GM21526 (cell line): Measurements from ENCODE around the gene TBC1D23.
"Not testable (repeated sequence)": the region's sequence is repeated elsewhere in the genome, so short reads cannot be mapped to it uniquely, and the experiment has no call there.

Experiments used
- ATAC-seq: cut with Tn5 transposase; IDR thresholded peaks from one replicate; pipeline ENCODE4 v1.9.1; 2021; ENCODE audit warnings: moderate library complexity; ENCODE audit not compliant: unreplicated experiment, low FRiP score

The TBC1D23 gene

DNA sequence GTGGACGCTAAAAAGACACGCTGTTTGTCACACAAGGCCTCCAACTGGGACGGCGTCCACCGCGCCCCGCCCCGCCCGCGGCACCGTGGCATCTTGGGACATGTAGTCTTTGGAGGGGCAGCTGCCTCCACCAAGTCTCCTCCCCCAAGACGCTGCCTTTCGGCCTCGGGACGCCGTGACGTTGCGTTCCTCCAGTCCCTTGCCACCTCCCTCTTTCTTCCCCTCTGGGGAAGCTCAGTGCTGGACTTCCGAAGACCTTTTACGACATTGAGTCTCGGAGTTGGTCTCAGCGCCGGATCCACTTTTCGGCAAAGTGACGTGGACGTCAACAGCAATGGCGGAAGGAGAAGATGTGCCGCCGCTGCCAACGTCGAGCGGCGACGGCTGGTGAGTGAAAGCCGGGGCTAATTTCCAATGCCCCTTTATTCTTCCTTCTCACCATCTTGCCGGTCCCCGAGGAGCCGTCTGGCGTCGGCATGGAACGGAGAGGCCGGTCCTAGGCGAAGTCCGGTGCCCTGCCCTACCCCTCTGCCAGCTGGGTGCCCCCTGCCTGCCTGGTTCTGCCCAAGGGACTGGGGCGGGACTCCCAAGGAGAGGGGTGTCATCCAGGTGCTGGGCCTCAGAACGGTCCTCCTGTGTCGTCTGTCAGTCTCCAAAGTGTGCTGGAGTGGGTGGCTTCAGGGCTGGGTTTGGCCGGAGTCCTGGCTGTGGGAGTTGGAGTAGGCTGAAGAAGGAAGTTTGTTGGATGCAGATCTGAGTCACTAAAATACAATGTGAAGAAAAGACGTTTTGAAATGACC lies at the start of gene TBC1D23:
Gene TBC1D23, plus strand, starts transcription at position 308 of the 800 bp plus-strand sequence. Its CDS starts 27 bp downstream, at position 335.
- ATAC-seq = peak; percentile 100

- ATAC-seq = no peak
Measured at GRCh38 chr3:100213891-100214573, 46.8 kb upstream of the TBC1D23 start.

GRCh38 chr3:100214574-100214964 lies 46.2 kb upstream of the TBC1D23 start:
- no peak for ATAC-seq

DNA sequence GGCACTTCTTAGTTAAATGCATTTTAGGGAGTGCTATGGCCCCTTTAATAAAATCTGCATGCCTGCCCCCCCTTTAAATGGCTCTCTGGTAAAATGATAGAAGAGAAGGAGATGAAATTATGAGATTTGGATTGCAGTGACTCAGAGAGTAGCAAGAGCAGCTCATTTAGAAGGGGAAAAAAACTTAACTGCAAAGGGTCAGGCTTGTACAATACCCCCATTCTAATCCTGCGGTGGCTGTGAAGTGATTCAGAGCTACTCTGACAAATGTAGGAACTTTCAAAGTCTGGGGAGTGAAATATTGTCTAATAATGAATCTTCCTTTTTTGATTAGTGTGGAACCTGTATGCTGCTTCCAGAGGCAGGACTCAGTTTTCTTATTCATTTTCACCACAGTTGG lies 44.1 kb upstream of the TBC1D23 start:
- ATAC-seq = no peak

DNA sequence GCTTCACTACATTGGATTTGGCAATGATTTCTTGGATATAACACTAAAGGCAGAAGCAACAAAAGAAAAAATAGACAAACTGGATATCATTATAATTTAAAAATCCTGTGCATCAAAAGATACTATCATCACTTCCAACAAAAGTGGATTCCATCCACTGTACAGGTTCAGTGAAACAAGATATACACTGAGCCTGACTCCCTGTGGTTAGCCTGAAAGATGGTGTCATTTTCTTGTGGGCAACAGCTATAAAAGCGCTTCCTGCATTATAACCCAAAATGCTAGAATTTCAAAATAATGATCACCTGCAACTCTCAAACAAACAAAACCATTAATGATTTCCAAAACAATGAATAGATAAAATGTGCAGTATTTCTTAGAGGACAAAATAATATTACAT lies 39.6 kb upstream of the TBC1D23 start:
- ATAC-seq = no peak

DNA sequence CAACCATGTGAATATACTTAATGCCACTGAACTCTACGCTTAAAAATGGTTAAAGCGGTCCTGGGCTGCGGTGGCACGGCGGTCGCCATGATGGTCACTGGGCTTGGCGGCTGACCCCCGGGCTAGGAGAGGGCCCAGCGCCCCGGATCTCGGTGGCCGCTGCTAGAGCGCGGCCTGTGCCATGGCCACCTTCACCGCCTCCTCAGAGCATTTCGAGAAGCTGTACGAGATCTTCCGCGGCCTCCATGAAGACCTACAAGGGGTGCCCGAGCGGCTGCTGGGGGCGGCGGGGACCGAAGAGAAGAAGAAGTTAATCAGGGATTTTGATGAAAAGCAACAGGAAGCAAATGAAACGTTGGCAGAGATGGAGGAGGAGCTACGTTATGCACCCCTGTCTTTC lies 35.6 kb upstream of the TBC1D23 start:
- no peak for ATAC-seq

DNA sequence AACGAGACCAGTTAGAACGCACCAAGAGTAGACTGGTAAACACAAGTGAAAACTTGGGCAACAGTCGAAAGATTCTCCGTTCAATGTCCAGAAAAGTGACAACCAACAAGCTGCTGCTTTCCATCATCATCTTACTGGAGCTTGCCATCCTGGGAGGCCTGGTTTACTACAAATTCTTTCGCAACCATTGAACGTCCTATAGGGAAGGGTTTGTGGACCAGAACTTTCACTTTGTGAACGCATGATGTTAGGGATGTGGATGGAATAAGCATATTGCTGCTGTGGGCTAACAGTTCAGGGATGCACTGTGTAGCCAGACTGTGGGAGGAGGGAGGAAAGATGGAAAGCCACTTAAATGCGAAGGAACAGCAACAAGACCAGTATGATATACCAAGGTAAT lies 34.9 kb upstream of the TBC1D23 start:
- no peak for ATAC-seq

DNA sequence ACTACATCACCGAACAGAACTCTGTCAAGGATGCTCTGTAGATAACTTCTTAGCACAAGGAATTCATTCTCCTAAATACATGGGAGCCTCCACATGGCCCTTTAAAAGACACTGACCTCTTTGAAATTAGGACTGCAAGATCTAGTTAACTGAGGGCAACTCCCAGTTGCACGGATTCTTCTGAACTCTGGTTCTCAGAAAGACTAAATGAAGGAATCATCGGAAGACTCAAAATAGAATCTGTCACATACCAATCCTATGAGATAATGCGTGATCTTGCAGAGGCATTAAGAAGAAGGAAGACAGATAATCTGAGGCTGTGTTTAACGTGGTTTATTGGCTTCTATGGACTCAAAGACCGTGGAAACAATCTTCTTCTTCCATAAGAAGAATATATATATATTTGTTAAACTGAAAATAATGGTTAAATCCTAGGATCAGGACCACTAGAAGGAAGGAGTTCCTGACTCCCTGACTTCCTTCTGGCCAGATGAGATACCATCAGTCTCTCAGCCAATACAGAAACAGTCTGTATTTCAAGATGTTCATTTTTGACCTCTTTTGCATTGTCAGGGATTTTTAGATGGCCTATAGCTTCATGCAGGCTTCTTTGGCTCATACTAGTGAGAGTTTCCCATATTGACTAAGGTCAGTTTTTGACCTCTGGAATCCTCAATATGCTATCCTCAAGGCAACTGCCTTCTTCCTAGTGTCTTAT lies 33.9 kb upstream of the TBC1D23 start:
- ATAC-seq = no peak

DNA sequence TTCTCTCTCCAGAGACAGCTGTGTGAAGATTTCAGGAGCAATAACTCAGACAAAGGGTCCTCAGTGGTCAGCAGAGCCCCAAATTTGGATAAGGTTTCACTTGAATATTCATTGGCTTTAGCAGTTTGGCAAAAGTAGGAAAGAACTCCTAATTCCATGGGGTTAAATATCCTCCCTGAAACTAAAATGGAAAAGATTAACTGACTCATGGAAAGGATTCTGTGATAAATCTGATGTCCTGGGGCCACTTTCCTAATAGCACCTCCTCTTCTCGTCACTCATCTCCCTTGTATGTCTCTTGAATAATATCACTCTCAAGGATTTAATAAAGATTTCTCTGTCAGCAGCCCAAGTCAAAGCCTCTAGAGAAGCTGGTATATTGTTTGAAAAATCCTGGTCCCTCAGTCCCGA lies 33.3 kb upstream of the TBC1D23 start:
- ATAC-seq = no peak

GRCh38 chr3:100228247-100228646 lies 32.5 kb upstream of the TBC1D23 start:
- no peak for ATAC-seq

DNA sequence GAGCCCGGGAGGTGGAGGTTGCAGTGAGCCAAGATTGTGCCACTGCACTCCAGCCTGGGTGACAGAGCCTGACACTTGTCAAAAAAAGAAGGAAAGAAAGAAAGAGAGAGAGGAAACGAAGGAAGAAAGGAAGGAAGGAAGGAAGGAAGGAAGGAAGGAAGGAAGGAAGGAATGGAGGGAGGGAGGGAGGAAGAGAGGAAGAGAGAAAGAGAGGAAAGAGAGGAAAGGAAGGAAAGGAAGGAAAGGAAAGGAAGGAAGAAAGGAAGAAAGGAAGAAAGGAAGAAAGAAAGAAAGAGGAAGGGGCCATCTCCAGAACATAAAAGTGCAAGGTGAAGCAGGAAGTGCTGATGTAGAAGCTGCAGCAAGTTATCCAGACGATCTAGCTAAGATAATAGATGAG lies 31.6 kb upstream of the TBC1D23 start:
- ATAC-seq = not testable (repeated sequence)

- ATAC-seq = no peak
Measured at GRCh38 chr3:100230710-100231109, 30.1 kb upstream of the TBC1D23 start.

DNA sequence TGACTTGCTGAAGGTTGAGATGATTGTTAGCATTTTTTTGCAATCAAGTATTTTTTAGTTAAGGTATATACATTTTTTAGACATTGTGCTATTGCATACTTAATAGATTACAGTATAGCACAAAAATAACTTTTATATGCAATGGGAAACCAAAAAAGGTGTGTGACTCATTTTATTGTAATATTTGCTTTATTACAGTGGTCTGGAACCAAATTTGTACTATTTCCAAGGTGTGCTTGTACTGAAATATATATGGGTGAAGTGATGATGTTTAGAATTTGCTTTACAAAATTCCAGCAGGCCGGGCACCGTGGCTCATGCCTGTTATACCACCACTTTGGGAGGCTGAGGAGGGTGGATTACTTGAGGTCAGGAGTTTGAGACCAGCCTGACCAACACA lies 29.1 kb upstream of the TBC1D23 start:
- ATAC-seq = no peak

- no peak for ATAC-seq
Measured at GRCh38 chr3:100234364-100234763, 26.4 kb upstream of the TBC1D23 start.

- no peak for ATAC-seq
Measured at GRCh38 chr3:100238599-100238998, 22.2 kb upstream of the TBC1D23 start.

- not testable (repeated sequence) for ATAC-seq
Measured at GRCh38 chr3:100242471-100242870, 18.3 kb upstream of the TBC1D23 start.

DNA sequence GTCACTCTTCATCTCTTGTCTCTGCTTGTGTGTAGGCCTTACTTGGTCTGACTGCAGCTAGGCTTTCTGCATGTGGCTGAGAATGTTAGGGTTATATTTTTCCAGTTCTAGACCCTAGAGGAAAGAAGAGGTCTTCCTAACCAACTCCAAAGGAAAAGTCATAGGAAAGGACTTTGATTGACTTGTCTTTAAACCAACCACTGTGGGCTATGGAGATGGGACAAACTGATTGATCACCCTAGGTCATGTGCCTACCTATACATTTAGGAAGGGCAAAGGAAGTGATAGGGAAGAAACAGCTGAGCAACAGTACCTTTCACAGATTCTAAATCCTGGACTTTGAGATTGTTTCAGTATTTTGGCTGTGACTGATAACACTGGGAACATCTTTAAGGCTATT lies 16.5 kb upstream of the TBC1D23 start:
- no peak for ATAC-seq

DNA sequence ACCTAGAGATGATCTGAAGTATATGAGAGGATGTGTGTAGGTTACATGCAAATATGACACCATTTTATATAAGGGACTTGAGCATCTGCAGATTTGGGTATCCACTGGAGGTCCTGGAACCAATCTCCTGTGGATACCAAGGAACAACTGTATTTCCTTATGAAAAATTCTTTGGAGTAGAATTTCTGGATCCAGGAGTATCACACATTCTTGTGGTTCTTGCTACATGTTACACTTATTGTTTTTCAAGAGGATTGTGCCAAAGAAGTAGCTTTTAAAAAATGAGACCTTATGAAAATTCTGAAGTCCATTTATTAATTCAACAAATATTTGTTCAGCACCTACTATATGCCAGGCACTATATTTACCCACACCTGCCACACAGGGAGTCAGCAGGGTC lies 15.7 kb upstream of the TBC1D23 start:
- no peak for ATAC-seq

- ATAC-seq = no peak
Measured at GRCh38 chr3:100245927-100246326, 14.9 kb upstream of the TBC1D23 start.

- ATAC-seq = no peak
Measured at GRCh38 chr3:100246999-100247398, 13.8 kb upstream of the TBC1D23 start.

DNA sequence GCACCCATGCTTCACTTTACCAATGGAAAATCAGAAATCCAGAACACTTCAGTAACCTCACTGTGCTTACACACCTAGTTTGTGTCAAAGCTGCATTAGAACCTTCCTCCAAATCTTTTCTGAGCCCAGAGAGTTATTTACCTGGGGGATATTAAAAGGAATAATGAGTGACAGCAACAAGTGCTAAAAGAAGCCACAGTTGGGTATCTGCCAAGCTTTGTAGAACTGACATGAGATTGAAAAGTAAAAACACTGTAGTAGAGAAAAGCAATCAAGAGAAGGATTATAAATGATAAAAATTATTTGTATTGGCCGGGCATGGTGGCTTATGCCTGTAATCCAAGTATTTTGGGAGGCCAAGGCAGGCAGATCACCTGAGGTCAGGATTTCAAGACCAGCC lies 8.8 kb upstream of the TBC1D23 start:
- ATAC-seq = no peak
